ENCODE measurements around the gene ARHGEF26.

ARHGEF26 gene

GRCh38 chr3:154218728-154219127 lies 97.5 kb downstream of the ARHGEF26 start:
- DNase-seq = no peak

GRCh38 chr3:154220462-154220861 lies 99.3 kb downstream of the ARHGEF26 start:
- no peak for DNase-seq

- no peak for DNase-seq
Observed at GRCh38 chr3:154223519-154223918, 102.3 kb downstream of the ARHGEF26 start.

GRCh38 chr3:154224366-154224765 lies 103.2 kb downstream of the ARHGEF26 start:
- no peak for DNase-seq

GRCh38 chr3:154224866-154225265 lies 103.7 kb downstream of the ARHGEF26 start:
- DNase-seq = no peak

- DNase-seq = no peak
Observed at GRCh38 chr3:154225536-154225935, 104.3 kb downstream of the ARHGEF26 start.

GRCh38 chr3:154227531-154227930 lies 106.3 kb downstream of the ARHGEF26 start:
- no peak for DNase-seq

GRCh38 chr3:154228561-154229216 lies 107.5 kb downstream of the ARHGEF26 start:
- no peak for DNase-seq

- DNase-seq = no peak
Observed at GRCh38 chr3:154229217-154229590, 108.0 kb downstream of the ARHGEF26 start.

GRCh38 chr3:154235330-154235729 lies 114.1 kb downstream of the ARHGEF26 start:
- no peak for DNase-seq

GRCh38 chr3:154236331-154236730 lies 115.1 kb downstream of the ARHGEF26 start:
- no peak for DNase-seq

- DNase-seq = no peak
Observed at GRCh38 chr3:154240235-154240634, 119.0 kb downstream of the ARHGEF26 start.

- no peak for DNase-seq
Observed at GRCh38 chr3:154241496-154241895, 120.3 kb downstream of the ARHGEF26 start.

GRCh38 chr3:154242766-154243165 lies 121.6 kb downstream of the ARHGEF26 start:
- no peak for DNase-seq

- no peak for DNase-seq
Observed at GRCh38 chr3:154243353-154243752, 122.2 kb downstream of the ARHGEF26 start.

- DNase-seq = no peak
Observed at GRCh38 chr3:154244644-154245043, 123.5 kb downstream of the ARHGEF26 start.

- no peak for DNase-seq
Observed at GRCh38 chr3:154247806-154248415, 126.7 kb downstream of the ARHGEF26 start.

- DNase-seq = no peak
Observed at GRCh38 chr3:154250291-154250690, 129.1 kb downstream of the ARHGEF26 start.

GRCh38 chr3:154251610-154252009 lies 130.4 kb downstream of the ARHGEF26 start:
- DNase-seq = no peak

GRCh38 chr3:154252759-154253638 lies 131.8 kb downstream of the ARHGEF26 start:
- DNase-seq = no peak

- no peak for DNase-seq
Observed at GRCh38 chr3:154254527-154254926, 133.3 kb downstream of the ARHGEF26 start.

GRCh38 chr3:154273381-154273780 lies 152.2 kb downstream of the ARHGEF26 start:
- no peak for DNase-seq

GRCh38 chr3:154274348-154274747 lies 153.2 kb downstream of the ARHGEF26 start:
- no peak for DNase-seq

GRCh38 chr3:154275292-154275691 lies 154.1 kb downstream of the ARHGEF26 start:
- DNase-seq = no peak
